ENCODE measurements around the gene RPS6KB2.

Gene RPS6KB2

DNA sequence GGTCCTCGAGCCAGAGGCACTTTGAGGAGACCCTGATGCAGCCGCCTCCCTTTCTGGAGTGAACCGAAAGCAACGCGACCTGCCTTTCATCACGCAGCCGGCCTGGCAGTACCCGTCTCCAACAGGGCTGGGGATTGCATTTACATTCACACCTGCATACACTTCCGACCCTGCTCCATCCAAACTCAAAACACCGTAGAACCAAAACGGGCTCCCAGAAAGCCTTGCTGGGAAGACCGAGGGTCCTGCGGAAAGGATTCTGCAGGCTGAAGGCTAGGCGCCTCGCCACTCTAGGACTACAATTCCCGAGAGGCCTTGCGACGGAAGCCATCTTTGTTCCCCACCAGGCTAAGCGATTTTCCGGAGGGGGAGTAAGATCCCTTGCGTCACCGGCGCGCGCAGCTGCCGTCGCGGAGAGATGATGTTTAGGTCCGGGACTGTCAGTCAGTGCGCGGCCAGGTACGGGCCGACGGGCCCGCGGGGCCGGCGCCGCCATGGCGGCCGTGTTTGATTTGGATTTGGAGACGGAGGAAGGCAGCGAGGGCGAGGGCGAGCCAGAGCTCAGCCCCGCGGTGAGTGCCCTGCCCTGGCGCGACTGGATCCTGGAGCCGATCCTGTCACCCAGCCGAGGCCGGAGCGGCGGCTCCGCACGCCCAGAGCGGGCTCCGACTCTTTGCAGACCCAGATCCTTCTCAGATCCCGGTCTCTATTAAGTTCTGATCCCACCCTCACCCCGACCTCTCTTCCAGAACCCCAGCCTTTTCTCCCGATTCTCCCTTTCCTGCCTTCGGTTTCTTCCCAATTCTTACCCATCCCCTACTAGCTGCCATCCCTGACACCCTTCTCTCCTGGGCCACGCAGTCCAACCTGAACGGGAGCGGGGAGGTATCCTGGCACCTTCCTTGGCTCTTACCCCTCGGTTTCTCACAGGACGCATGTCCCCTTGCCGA lies at the start of gene RPS6KB2:
Gene RPS6KB2, plus strand, starts transcription at position 443 of the 950 bp plus-strand sequence. Its CDS starts 52 bp downstream, at position 495.
- Histone ChIP-seq H3K4me3 (peak within 1 kb of the TSS; percentile 79 to 93 (median 85)), H3K27ac (peak within 1 kb of the TSS; percentile 41 to 99 (median 93))

DNA sequence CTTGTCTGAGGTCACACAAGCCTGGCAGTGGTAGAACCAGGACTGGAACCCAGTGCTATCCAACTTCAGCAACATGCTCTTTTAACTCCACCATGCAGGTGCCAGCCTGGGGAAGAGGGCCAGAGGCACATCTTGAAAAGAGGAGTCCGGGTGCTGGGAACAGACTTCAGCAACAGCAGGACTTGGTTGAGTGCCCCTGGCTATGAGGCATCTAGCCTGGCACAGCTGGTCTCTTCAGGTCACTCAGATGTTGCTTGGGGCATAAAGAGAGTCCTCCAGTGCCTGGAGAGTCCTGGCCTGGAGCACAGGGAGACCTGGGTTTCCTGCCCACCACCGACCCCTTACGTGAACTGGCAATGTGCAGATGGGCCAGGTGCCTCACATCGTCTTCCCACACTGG lies 49.8 kb upstream of the RPS6KB2 start:
- no peak overlapping the region for H3K4me3 ChIP-seq
- peak overlapping the region in 4 of 21 experiments; percentile 3 to 65 (median 22) for H3K27ac ChIP-seq

DNA sequence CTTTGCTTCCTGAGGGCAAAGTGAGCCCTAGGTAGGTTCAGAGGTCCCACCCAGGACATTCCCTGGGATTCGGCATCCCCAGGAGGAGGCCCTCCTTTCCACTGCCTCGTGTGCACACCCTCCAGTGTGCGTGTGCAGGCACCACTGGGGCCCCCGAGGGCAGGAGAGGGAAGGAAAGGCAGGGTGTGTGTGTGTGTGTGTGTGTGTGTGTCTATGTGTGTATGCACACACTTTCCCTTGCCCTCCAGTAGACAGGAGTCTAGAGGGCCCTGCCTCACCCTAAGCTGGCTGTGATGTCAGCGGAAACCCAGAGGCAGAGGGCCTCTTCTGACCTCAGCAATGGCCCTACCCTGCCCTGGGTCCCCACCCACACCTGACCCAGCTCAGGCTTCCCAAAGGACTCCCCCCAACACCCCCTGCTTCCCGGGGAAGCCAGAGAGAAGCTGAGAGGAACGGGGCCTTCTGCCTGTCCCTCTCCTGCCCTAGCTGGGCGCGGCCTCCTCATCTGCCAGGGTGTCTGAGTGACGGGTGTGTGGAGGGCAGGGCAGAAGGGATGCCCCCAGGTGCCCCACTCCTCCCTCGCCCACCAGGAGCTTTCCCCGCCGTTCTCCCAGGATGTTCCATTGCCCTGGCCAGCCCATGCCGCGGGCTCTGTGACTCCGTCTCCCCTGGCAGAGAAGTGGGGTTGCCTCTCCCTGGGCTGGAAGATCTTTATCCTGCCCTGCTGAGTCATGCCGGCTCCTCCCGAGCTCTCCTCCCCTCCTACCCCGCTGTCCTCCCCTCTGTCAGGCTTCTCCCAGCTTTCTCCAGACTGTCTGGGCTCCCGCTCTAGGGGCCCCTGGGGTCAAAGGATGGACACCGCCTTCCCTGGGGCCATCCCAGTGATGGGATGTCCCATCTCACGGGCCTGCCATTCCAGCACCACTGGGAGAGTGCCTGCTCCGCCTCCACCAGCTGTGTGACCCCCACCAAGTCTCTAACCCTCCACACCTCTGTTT lies 48.9 kb upstream of the RPS6KB2 start:
- Histone ChIP-seq H3K4me3 (no peak overlapping the region), H3K27ac (peak overlapping the region in 11 of 21 experiments; percentile 0 to 67 (median 45))

DNA sequence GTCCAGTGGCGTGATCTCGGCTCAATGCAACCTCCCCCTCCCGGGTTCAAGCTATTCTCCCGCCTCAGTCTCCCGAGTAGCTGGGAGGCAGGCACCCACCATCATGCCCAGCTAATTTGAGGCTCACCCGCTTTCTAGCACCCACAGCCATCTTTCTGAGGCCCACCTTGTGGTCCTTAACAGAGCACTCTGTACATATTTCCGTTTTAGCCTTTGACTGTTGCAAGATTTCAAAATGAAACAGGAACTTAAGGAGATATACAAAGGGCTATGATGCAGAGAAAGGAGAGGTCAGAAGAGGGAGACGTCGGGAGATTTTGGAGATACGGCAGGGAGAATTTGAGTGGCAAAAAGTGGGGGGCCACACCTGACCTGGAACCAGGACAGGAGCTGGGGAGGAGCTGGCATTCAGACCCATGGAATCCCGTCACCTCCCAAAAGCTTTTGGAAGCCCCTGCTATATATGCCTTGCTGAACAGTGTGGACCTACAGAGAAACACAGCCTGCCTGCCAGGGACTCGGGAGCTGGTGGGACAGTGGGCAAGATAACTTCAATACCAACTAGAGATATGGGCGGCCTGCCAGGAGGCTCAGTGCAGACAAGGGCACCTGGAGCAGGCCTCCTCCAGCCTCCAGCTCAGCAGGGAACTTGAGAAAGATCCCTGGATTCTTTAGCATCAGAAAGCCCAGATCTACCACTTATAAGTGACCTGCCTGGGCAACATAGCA lies 46.9 kb upstream of the RPS6KB2 start:
- Histone ChIP-seq H3K4me3 (no peak overlapping the region), H3K27ac (peak overlapping the region in 7 of 21 experiments; percentile 9 to 66 (median 55))

DNA sequence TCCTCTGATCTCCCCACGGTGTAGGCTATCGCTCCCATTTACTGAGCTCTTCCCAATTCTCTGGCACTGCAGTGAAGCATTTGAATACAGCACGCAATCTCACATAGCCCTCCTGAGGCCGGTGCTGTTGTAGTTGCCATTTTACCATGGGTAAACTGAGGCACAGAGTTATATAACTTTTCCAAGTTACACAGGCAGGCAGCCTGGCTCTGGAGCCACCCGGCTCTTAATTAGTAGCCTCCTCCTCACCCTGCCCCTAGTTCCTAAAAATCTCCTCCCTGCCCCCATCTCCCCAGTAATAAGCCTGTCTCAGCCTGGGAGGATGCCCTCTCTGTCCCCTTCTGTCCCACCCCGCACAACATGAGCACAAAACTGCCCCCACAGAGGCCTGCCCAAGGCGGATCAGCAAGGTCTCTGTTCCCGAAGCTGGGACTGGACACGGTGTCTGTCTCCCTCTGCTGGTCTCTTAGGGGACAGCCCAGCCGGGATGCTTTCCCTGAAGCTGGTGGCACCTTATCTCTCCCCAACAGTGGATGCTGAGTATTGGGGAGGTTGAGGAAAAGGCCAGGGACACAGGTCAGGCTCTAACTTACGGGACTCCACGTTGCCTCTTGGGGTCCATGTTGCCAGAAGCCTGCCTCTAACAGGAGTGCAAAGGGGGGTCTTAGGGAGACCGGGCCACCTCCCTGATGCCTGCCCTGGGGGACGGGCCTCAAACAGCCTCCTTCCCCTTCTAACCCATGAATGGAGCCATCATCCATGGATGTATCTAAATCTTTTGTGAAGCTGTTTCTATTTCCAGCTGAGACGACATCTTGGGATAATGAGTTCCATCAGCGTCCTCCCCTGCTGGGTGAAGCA lies 45.8 kb upstream of the RPS6KB2 start:
- Histone ChIP-seq H3K4me3 (no peak overlapping the region), H3K27ac (peak overlapping the region in 2 of 21 experiments; percentile 11 to 30)

DNA sequence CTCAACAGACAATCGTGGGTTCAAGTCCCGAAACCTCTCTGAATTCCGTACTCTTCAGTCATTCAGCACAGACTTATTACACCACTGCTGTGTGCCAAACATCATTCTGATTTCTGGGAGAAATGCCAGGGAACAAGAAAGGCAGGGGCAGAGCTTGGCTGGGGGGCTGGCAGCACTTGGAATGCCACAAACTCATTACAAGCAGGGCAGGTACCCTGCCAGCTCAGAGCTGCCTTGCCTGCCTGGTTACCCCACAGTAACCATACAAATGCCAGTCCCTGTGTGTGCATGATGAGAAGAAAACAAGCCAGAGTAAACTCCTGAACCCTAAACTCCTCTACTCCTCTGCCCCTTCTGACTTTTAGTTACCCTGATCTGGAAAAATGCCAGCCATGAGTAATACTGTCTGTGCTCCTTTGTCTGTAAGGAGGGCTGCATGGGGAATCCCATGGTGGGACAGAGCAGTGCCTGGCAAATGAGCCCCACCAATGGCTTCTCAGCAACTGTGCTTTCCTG lies 43.4 kb upstream of the RPS6KB2 start:
- Histone ChIP-seq H3K27ac (no peak overlapping the region), H3K4me3 (no peak overlapping the region)

DNA sequence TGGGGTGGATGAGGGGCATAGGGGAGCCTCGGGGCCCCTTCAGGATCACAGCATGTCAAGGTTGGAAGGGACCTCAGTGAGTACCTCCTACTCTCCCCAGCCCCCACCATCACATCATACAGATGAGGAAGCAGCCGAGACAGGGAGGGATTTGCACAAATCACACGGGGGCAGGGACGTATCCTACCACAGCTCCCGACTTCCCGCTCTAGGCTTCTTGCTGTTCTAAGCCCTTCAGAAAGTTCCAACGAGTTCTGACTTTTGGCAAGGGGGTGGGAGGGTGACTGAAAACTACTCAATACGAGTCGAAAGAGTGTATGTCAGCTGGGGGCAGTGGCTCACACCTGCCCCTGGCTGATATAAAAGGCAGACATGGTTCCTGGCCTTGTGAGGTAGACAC lies 41.2 kb upstream of the RPS6KB2 start:
- H3K27ac ChIP-seq: peak overlapping the region in 1 of 21 experiments; percentile 16
- H3K4me3 ChIP-seq: no peak overlapping the region

DNA sequence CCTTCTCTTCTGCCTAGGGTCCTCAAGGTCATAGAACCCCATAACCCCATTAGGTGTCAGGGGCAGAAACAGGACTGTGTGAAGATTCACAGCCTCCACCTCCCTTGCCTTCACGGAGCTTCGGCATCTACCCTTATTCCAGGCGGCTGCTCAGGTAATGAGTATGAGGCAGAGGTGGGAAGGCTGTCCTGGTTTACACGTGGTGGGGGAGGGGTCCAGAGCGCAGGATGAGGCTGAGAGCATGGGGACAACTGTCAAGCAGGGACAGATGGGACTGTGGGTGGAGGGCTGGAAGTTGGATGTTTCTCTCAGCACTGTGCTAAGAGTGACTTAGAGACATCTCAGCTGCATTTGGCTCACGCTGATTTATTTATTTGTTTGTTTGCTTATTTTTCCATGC lies 40.8 kb upstream of the RPS6KB2 start:
- Histone ChIP-seq H3K4me3 (no peak overlapping the region), H3K27ac (peak overlapping the region in 1 of 21 experiments; percentile 16)

DNA sequence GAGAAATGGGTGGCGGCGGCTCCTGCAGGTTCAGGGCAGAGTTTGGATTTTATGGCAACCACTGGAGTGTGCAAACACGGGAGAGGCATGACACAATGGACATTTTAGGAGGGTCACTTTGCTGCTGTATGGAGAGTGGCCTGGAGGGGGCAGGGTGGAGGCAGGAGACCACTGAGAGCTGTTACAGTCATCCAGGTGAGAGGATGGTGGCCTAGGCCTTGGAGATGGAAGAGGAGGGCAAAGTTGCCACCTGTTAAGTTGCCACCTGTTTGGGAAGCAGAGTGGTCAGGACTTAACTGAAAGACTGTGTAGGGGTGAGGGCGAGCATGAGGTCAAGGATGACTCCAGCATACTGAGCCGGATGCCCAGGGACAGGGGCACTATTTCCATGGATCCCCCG lies 38.8 kb upstream of the RPS6KB2 start:
- no peak overlapping the region for H3K27ac ChIP-seq
- H3K4me3 ChIP-seq: no peak overlapping the region

DNA sequence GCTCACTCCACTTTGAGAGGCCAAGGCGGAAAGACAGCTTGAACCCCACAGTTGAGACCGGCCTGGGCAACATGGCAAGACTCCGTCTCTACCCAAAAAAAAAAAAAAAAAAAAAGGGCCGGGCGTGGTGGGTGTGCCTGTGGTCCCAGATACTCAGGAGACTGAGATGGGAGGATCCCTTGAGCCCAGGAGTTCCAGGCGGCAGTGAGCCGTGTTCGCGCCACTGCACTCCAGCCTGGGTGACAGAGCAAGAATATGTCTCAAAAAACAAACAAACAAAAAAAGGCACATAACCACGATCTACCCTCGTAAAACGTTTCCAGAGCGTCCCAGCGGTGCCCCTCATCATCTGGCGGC lies 37.4 kb upstream of the RPS6KB2 start:
- H3K4me3 ChIP-seq: peak overlapping the region; percentile 60 to 81 (median 74)
- peak overlapping the region in 20 of 21 experiments; percentile 46 to 95 (median 84) for H3K27ac ChIP-seq

DNA sequence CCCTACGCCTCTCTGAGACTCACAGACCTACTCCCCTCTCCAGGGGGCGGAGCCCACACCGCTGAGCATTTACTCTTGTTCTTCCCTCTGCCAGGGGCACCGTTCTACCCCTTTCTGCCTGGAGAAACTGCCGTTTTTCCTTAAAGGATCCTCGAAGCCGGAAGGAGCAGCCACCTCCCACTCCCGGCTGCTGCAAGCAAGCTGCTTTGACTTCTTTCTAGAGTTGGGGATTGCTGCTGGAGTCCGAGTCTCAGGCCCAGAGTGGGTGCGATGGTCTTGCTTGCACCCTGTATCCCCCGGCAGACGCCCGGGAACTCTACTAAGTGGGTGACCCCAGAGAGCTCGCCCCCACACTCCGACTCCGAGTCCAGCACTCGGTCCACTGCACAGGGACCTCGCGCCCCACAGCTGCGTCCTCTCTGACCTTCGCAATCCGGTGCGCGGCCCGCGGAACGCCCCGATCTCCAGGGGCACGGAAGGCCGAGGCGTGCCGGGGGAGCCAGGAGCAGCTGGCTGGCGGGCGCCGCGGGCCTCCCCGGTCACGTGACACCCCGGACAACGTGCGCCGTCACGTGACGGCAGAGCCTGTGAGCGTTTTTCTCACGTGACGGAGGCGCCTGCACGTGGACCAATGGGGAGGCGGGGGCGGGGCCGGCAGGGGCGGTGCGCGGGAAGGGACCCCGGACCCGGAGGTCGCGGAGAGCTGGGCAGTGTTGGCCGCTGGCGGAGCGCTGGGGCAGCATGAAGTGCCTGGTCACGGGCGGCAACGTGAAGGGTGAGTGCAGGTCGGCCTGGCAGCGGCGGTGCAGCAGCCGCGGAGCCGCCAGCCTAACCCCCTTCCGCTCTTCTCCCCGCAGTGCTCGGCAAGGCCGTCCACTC lies 36.8 kb upstream of the RPS6KB2 start, which contains the start of gene RAD9A:
Gene RAD9A, plus strand, starts transcription at position 683 of the 879 bp plus-strand sequence. Its CDS starts 59 bp downstream, at position 742.
- peak within 1 kb of the TSS; percentile 60 to 81 (median 74) for H3K4me3 ChIP-seq
- peak within 1 kb of the TSS; percentile 16 to 95 (median 84) for H3K27ac ChIP-seq

DNA sequence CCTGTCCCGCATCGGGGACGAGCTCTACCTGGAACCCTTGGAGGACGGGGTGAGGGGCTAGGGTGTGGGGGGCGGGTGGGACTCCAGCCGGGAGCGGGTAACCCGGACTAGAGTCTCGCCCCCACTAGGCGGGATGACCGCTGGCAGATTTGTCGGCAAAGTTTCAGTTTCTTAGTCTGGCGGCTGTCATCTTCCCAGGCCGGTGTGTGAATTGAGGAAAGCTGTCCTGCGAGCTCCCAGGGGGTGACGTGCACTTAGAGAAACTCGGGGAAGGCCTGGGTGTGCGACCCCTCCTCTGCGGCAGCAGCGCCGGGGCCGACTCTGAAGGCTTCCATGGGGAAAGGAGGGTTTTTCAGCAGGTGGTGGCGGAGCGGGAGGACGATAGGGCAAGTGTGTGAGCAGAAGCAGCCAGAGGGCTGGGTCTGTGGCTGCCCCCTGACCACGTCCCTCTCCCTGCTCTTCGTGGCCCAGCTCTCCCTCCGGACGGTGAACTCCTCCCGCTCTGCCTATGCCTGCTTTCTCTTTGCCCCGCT lies 36.0 kb upstream of the RPS6KB2 start:
- Histone ChIP-seq H3K27ac (peak overlapping the region in 20 of 21 experiments; percentile 24 to 95 (median 84)), H3K4me3 (peak overlapping the region; percentile 60 to 81 (median 74))

DNA sequence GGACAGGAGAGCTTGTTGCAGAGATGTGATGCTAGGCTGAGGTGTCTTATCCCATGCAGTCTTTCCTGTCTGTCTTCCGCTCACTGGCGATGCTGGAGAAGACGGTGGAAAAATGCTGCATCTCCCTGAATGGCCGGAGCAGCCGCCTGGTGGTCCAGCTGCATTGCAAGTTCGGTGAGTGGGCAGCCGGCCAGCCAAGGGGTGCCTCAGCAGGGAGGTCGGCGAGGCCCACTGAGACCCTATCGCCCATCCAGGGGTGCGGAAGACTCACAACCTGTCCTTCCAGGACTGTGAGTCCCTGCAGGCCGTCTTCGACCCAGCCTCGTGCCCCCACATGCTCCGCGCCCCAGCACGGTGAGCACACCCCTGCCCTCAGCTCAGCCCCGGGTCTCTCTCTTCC lies 34.9 kb upstream of the RPS6KB2 start:
- Histone ChIP-seq H3K4me3 (no peak overlapping the region), H3K27ac (no peak overlapping the region)

DNA sequence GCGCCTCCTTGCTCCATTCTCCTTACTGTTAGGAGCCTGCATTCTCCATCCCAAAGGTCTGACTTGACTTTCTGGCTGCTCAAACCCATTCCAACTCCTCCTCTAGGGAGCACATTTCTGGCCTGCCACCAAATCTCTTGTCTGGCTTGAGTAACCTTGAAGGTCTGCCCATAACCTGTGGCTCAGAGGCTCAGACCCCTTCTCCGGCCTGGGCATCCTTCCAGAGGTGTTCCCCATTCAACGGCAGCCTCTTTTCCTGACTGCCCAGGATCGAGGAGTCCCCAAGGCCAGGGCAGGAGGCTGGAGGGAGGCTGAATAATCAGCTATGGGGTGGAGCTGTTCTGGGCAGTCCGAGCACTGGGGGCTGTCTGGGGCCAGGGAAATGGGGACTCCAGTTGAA lies 34.3 kb upstream of the RPS6KB2 start:
- H3K27ac ChIP-seq: no peak overlapping the region

DNA sequence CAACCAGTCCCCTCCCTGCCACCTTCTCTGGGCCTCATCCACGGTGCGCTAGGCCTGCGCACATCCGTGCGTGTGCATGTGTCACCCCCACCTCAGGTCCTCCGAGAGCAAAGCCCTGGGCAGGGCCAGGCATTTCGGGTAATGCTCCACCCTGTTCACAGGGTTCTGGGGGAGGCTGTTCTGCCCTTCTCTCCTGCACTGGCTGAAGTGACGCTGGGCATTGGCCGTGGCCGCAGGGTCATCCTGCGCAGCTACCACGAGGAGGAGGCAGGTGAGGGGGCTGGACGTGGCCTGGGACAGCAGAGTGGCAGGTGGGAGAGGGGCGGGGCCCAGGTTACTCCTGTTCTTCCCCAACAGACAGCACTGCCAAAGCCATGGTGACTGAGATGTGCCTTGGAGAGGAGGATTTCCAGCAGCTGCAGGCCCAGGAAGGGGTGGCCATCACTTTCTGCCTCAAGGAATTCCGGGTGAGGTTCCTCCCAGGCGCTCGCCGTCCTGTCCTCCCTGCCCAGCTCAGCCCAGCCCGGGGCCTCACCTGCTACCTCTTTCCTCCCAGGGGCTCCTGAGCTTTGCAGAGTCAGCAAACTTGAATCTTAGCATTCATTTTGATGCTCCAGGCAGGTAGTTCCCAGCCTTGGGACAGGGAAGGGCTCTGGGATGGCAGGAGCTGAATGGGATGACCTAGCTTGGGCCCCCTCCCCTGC lies 32.6 kb upstream of the RPS6KB2 start:
- H3K4me3 ChIP-seq: no peak overlapping the region
- H3K27ac ChIP-seq: no peak overlapping the region

More for the DNA sequence above, 34.3 kb upstream of the RPS6KB2 start:
- H3K4me3 ChIP-seq: no peak overlapping the region

DNA sequence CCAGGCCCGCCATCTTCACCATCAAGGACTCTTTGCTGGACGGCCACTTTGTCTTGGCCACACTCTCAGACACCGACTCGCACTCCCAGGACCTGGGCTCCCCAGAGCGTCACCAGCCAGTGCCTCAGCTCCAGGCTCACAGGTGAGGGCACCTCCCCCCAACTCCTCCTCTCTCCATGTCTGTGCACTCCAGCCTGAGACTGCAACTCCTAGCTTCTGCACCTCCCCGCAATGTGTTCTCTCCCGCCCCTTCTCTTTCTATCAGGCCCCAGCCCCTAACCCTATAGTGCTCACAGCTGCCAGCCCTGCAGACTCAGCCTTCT lies 32.1 kb upstream of the RPS6KB2 start:
- Histone ChIP-seq H3K4me3 (no peak overlapping the region), H3K27ac (peak overlapping the region in 5 of 21 experiments; percentile 19 to 77 (median 50))

Measured in skin epidermis (tissue), 12 donors.